ENCODE measurements around the gene DLD. TPM values are rescaled to one million over a fixed set of nuclear protein-coding genes. Genes with fewer than 3 reads are reported as not detected.

Gene DLD
- total and polyA plus RNA-seq, 2 experiments from 2014 or later = 38.1 to 76.2 TPM

DNA sequence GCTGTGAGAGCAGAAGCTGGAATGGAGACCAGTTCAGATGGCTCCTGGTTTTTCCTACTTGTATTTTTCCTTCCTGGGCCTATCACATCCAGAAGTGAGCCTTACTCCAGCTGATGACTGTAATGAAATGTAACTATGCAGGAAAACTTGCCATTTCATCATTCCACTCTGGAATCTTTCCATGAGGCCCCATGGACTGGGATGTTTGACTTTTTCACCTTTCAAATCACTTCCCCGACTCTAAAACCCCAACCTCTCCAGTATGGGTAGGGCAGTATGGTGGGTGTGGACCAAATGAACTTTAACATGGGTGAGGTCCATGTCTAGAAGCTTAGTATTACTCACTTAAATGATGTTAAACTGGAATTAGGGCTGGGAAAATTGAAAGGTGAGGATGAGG lies 40.3 kb upstream of the DLD start (continued):
- TF ChIP-seq, protein P1, sequence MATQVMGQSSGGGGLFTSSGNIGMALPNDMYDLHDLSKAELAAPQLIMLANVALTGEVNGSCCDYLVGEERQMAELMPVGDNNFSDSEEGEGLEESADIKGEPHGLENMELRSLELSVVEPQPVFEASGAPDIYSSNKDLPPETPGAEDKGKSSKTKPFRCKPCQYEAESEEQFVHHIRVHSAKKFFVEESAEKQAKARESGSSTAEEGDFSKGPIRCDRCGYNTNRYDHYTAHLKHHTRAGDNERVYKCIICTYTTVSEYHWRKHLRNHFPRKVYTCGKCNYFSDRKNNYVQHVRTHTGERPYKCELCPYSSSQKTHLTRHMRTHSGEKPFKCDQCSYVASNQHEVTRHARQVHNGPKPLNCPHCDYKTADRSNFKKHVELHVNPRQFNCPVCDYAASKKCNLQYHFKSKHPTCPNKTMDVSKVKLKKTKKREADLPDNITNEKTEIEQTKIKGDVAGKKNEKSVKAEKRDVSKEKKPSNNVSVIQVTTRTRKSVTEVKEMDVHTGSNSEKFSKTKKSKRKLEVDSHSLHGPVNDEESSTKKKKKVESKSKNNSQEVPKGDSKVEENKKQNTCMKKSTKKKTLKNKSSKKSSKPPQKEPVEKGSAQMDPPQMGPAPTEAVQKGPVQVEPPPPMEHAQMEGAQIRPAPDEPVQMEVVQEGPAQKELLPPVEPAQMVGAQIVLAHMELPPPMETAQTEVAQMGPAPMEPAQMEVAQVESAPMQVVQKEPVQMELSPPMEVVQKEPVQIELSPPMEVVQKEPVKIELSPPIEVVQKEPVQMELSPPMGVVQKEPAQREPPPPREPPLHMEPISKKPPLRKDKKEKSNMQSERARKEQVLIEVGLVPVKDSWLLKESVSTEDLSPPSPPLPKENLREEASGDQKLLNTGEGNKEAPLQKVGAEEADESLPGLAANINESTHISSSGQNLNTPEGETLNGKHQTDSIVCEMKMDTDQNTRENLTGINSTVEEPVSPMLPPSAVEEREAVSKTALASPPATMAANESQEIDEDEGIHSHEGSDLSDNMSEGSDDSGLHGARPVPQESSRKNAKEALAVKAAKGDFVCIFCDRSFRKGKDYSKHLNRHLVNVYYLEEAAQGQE (IDR thresholded peaks at IDR 0.05; ENCODE audit: unreplicated experiment) = no peak
- TF ChIP-seq ZNF114 (CRISPR knock-in tag; IDR thresholded peaks at IDR 0.05) (no peak), EZH2phosphoT487 (IDR thresholded peaks at IDR 0.05; ENCODE audit: unreplicated experiment) (no peak)

DNA sequence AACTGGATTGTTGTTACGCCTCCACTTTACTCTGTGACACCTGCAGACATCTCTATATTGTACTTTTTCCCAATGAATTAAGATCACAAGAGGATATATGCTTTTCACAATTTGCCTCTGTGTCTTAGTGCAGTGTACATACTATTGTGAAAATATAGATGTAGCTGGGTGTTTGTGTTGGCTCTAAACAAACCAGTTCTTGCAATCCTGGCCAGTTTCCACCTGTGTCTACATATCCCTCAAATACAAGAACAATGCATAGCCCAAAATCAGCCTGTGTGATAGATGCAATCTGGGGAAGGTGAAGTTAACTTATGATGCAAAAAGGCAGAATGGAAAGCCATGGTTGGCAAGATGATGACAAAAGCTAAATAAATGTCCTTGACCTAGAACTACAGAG lies 36.5 kb upstream of the DLD start:
- no peaks in the 10 kb centered on the region for H3K36me3 ChIP-seq (ENCODE audit: insufficient read depth)
- no peaks in the 10 kb centered on the region for H3K9me2 ChIP-seq (ENCODE audit: insufficient read depth)
- no peaks in the 10 kb centered on the region for H3K27me3 Mint-ChIP-seq (ENCODE audit: insufficient read depth, low read depth, poor library complexity)
- 0 out of 3 replicates have a peak, but pooled peaks cover under 1% of the 10 kb centered on the region for H3K9me3 Mint-ChIP-seq
- H3K36me3 Mint-ChIP-seq (ENCODE audit: low read depth) = no peaks in the 10 kb centered on the region
- no peak overlapping the region for H2AFZ ChIP-seq
- H3K4me1 Mint-ChIP-seq = 0 out of 3 replicates have a peak, but pooled peaks cover 2% of the 10 kb centered on the region
- H3K79me2 ChIP-seq (replicated peaks; ENCODE audit: insufficient read depth) = no peaks in the 10 kb centered on the region
- no peak overlapping the region for H3K4me2 ChIP-seq
- H3K4me1 ChIP-seq (ENCODE audit: insufficient read depth) = no peaks in the 10 kb centered on the region
- H3K4me3 ChIP-seq = no peak overlapping the region
- DNase-seq (ENCODE audit: low spot score) (no peak), ATAC-seq (no peak)
- H3K27me3 ChIP-seq (ENCODE audit: insufficient read depth) = no peaks in the 10 kb centered on the region
- no peak overlapping the region for H3K27ac Mint-ChIP-seq
- H3F3A ChIP-seq (replicated peaks; ENCODE audit: low read depth) = no peaks in the 10 kb centered on the region
- no peak overlapping the region for H3K4me3 Mint-ChIP-seq
- no peaks in the 10 kb centered on the region for H4K20me1 ChIP-seq (replicated peaks; ENCODE audit: insufficient read depth)
- H3K27ac ChIP-seq (ENCODE audit: low read depth) = no peak overlapping the region
- TF ChIP-seq, protein P2, sequence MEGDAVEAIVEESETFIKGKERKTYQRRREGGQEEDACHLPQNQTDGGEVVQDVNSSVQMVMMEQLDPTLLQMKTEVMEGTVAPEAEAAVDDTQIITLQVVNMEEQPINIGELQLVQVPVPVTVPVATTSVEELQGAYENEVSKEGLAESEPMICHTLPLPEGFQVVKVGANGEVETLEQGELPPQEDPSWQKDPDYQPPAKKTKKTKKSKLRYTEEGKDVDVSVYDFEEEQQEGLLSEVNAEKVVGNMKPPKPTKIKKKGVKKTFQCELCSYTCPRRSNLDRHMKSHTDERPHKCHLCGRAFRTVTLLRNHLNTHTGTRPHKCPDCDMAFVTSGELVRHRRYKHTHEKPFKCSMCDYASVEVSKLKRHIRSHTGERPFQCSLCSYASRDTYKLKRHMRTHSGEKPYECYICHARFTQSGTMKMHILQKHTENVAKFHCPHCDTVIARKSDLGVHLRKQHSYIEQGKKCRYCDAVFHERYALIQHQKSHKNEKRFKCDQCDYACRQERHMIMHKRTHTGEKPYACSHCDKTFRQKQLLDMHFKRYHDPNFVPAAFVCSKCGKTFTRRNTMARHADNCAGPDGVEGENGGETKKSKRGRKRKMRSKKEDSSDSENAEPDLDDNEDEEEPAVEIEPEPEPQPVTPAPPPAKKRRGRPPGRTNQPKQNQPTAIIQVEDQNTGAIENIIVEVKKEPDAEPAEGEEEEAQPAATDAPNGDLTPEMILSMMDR (conservative IDR thresholded peaks at IDR 0.05; ENCODE audit: low read depth in 2 of 2) = no peak
- TF ChIP-seq, protein P1 (IDR thresholded peaks at IDR 0.05; ENCODE audit: unreplicated experiment) = no peak
- TF ChIP-seq, protein P3, sequence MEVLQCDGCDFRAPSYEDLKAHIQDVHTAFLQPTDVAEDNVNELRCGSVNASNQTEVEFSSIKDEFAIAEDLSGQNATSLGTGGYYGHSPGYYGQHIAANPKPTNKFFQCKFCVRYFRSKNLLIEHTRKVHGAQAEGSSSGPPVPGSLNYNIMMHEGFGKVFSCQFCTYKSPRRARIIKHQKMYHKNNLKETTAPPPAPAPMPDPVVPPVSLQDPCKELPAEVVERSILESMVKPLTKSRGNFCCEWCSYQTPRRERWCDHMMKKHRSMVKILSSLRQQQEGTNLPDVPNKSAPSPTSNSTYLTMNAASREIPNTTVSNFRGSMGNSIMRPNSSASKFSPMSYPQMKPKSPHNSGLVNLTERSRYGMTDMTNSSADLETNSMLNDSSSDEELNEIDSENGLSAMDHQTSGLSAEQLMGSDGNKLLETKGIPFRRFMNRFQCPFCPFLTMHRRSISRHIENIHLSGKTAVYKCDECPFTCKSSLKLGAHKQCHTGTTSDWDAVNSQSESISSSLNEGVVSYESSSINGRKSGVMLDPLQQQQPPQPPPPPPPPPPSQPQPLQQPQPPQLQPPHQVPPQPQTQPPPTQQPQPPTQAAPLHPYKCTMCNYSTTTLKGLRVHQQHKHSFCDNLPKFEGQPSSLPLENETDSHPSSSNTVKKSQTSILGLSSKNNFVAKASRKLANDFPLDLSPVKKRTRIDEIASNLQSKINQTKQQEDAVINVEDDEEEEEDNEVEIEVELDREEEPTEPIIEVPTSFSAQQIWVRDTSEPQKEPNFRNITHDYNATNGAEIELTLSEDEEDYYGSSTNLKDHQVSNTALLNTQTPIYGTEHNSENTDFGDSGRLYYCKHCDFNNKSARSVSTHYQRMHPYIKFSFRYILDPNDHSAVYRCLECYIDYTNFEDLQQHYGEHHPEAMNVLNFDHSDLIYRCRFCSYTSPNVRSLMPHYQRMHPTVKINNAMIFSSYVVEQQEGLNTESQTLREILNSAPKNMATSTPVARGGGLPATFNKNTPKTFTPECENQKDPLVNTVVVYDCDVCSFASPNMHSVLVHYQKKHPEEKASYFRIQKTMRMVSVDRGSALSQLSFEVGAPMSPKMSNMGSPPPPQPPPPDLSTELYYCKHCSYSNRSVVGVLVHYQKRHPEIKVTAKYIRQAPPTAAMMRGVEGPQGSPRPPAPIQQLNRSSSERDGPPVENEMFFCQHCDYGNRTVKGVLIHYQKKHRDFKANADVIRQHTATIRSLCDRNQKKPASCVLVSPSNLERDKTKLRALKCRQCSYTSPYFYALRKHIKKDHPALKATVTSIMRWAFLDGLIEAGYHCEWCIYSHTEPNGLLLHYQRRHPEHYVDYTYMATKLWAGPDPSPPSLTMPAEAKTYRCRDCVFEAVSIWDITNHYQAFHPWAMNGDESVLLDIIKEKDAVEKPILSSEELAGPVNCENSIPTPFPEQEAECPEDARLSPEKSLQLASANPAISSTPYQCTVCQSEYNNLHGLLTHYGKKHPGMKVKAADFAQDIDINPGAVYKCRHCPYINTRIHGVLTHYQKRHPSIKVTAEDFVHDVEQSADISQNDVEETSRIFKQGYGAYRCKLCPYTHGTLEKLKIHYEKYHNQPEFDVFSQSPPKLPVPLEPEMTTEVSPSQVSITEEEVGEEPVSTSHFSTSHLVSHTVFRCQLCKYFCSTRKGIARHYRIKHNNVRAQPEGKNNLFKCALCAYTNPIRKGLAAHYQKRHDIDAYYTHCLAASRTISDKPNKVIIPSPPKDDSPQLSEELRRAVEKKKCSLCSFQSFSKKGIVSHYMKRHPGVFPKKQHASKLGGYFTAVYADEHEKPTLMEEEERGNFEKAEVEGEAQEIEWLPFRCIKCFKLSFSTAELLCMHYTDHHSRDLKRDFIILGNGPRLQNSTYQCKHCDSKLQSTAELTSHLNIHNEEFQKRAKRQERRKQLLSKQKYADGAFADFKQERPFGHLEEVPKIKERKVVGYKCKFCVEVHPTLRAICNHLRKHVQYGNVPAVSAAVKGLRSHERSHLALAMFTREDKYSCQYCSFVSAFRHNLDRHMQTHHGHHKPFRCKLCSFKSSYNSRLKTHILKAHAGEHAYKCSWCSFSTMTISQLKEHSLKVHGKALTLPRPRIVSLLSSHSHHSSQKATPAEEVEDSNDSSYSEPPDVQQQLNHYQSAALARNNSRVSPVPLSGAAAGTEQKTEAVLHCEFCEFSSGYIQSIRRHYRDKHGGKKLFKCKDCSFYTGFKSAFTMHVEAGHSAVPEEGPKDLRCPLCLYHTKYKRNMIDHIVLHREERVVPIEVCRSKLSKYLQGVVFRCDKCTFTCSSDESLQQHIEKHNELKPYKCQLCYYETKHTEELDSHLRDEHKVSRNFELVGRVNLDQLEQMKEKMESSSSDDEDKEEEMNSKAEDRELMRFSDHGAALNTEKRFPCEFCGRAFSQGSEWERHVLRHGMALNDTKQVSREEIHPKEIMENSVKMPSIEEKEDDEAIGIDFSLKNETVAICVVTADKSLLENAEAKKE (CRISPR knock-in tag; IDR thresholded peaks at IDR 0.05) = no peak
- TF ChIP-seq CREB1 (CRISPR knock-in tag; IDR thresholded peaks at IDR 0.05; ENCODE audit: low read depth) = no peak
- TF ChIP-seq POLR2AphosphoS5 (IDR thresholded peaks at IDR 0.05; ENCODE audit: low read depth) = no peak
- TF ChIP-seq NANOG (IDR thresholded peaks at IDR 0.05; ENCODE audit: borderline replicate concordance) = no peak
- TF ChIP-seq EZH2phosphoT487 (IDR thresholded peaks at IDR 0.05; ENCODE audit: unreplicated experiment) = no peak
- no peak for TF ChIP-seq EZH2 (IDR thresholded peaks at IDR 0.05; ENCODE audit: low read depth, unreplicated experiment)
- no peak for TF ChIP-seq JUNB (IDR thresholded peaks at IDR 0.05; ENCODE audit: unreplicated experiment)

All from GM23338 (cell line).